Suprapubic skin (tissue), 4 donors: ENCODE measurements around the gene EPB41L2. TPM values are rescaled to one million over a fixed set of nuclear protein-coding genes. Genes with fewer than 3 reads are reported as not detected.

Source experiments
- DNase-seq, 2 donors: peaks; one replicate each; pipeline ENCODE4 v3.0.0-alpha.2; 2019; ENCODE audit warnings: low spot score in 2 of 2
- H3K27ac ChIP-seq: fragments of 200-600 bp; sonication (generic); one replicate; pipeline ENCODE4 v1.5.1; 2019
- H3K27me3 ChIP-seq: fragments of 200-600 bp; sonication (generic); one replicate; pipeline ENCODE4 v1.5.1; 2019
- H3K36me3 ChIP-seq: fragments of 200-600 bp; sonication (generic); one replicate; pipeline ENCODE4 v1.5.1; 2019
- H3K4me1 ChIP-seq: fragments of 200-600 bp; sonication (generic); one replicate; pipeline ENCODE4 v1.5.1; 2019
- H3K4me3 ChIP-seq: fragments of 200-600 bp; sonication (generic); one replicate; pipeline ENCODE4 v1.5.1; 2019; ENCODE audit warnings: mild to moderate bottlenecking
- H3K9me3 ChIP-seq: fragments of 200-600 bp; sonication (generic); one replicate; pipeline ENCODE4 v1.5.1; 2019
- EP300 ChIP-seq: sonication (generic); formaldehyde crosslinking; IDR thresholded peaks from one replicate; pipeline ENCODE4 v1.6.1; 2017; ENCODE audit warnings: antibody characterized with exemption
- POLR2A ChIP-seq, 2 donors: fragments of 450-650 bp; IDR thresholded peaks; one replicate each; pipeline ENCODE4 v1.6.1; 2017; ENCODE audit warnings: antibody characterized with exemption in 2 of 2, mild to moderate bottlenecking in 2 of 2, moderate library complexity in 2 of 2
- POLR2AphosphoS5 ChIP-seq, 3 donors: sonication (generic); formaldehyde crosslinking; IDR thresholded peaks; one replicate each; pipeline ENCODE4 v1.6.1; 2017; ENCODE audit warnings: antibody characterized with exemption in 3 of 3
- WGBS: methylation state at CpG from one replicate; pipeline ENCODE4 v1.1.5; 2018; 5-methylcytosine and 5-hydroxymethylcytosine counted together
- total RNA-seq, 4 donors: library from RNA; depleted of rRNA; stranded (reverse); fragments of >200 nt; gene quantifications; one replicate each; pipeline ENCODE4 v1.1.0, GENCODE V29; 2016
- TF ChIP-seq, protein P1 (sequence below), 2 donors: fragments of 200-600 bp in 1 of 2; fragments of 450-650 bp in 1 of 2; sonication (generic) in 1 of 2; IDR thresholded peaks; one replicate each; pipeline ENCODE4 v1.5.1; 2016 to 2019; ENCODE audit warnings: antibody characterized with exemption in 2 of 2, mild to moderate bottlenecking in 1 of 2, moderate library complexity in 1 of 2

The EPB41L2 gene
- total RNA-seq, 4 donors from 2014 or later, result 11.4 to 26.8 (median 15.4) TPM

DNA sequence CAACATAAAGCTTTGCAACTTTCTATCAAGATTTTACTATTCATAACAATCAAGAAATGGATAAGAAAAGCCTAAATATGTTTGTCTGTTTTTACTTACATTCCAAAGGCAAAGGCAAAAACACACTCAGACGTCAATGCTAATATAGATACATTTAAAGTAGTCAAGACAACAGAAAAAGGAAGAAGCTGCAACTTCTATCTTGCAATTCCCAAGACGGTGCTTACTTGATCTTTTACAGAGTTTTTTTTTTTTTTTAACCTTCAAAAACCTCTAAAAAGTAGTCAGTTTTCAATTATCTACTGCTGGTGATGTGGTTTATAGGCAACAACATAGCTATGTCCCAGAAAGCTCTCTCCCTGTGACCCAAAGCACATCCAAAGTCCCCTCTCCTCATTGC is 58.1 kb downstream of the EPB41L2 start:
- no peak for DNase-seq
- peaks cover 5% of the 10 kb centered on the region for H3K9me3 ChIP-seq
- H3K27me3 ChIP-seq, result no peaks in the 10 kb centered on the region
- no peak overlapping the region for H3K4me3 ChIP-seq
- no peaks in the 10 kb centered on the region for H3K36me3 ChIP-seq
- no peaks in the 10 kb centered on the region for H3K4me1 ChIP-seq
- no peak overlapping the region for H3K27ac ChIP-seq
- 56% methylated on average over 2 of the region's 2 CpGs for WGBS
- TF ChIP-seq, protein P1, sequence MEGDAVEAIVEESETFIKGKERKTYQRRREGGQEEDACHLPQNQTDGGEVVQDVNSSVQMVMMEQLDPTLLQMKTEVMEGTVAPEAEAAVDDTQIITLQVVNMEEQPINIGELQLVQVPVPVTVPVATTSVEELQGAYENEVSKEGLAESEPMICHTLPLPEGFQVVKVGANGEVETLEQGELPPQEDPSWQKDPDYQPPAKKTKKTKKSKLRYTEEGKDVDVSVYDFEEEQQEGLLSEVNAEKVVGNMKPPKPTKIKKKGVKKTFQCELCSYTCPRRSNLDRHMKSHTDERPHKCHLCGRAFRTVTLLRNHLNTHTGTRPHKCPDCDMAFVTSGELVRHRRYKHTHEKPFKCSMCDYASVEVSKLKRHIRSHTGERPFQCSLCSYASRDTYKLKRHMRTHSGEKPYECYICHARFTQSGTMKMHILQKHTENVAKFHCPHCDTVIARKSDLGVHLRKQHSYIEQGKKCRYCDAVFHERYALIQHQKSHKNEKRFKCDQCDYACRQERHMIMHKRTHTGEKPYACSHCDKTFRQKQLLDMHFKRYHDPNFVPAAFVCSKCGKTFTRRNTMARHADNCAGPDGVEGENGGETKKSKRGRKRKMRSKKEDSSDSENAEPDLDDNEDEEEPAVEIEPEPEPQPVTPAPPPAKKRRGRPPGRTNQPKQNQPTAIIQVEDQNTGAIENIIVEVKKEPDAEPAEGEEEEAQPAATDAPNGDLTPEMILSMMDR (IDR thresholded peaks at IDR 0.05), result no peak
- no peak for TF ChIP-seq POLR2A (IDR thresholded peaks at IDR 0.05)
- no peak for TF ChIP-seq EP300
- TF ChIP-seq POLR2AphosphoS5 (IDR thresholded peaks at IDR 0.05), result no peak

DNA sequence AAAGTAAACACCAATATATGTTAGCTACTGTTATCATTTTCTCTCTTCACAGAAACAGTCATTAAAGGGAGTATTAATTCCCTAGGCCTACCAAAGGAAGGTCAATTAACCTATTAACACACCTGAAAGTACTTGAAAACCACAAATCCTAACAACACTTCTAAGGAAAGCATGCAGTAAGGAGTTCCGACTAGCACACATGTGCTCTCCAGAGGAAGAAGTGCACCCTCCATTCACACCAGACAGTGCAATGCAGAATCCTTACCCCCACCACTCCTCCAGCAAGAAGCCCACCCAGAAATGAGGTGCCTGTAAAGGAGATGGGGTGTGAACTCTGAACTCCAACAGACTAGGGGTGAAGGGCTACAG is 58.7 kb downstream of the EPB41L2 start:
- no peaks in the 10 kb centered on the region for H3K36me3 ChIP-seq
- H3K27me3 ChIP-seq, result no peaks in the 10 kb centered on the region
- TF ChIP-seq, protein P1 (IDR thresholded peaks at IDR 0.05), result no peak
- H3K4me1 ChIP-seq, result no peaks in the 10 kb centered on the region
- peaks cover 5% of the 10 kb centered on the region for H3K9me3 ChIP-seq
- no peak overlapping the region for H3K27ac ChIP-seq
- H3K4me3 ChIP-seq, result no peak overlapping the region
- no peak for DNase-seq
- WGBS, result 74% methylated on average over 1 of the region's 1 CpG

GRCh38 chr6:131003488-131004386 is 59.3 kb downstream of the EPB41L2 start:
- no peak for DNase-seq
- 58% methylated on average over 5 of the region's 5 CpGs for WGBS
- H3K27ac ChIP-seq, result no peak overlapping the region

GRCh38 chr6:131002661-131002980 is 60.4 kb downstream of the EPB41L2 start:
- no peaks in the 10 kb centered on the region for H3K4me1 ChIP-seq
- no peak overlapping the region for H3K27ac ChIP-seq
- 41% methylated on average over 3 of the region's 3 CpGs for WGBS
- no peaks in the 10 kb centered on the region for H3K9me3 ChIP-seq
- DNase-seq, result no peak
- H3K36me3 ChIP-seq, result no peaks in the 10 kb centered on the region
- TF ChIP-seq POLR2AphosphoS5 (IDR thresholded peaks at IDR 0.05) (no peak), EP300 (no peak), POLR2A (IDR thresholded peaks at IDR 0.05) (no peak)
- TF ChIP-seq, protein P1 (IDR thresholded peaks at IDR 0.05), result no peak
- H3K4me3 ChIP-seq, result no peak overlapping the region
- H3K27me3 ChIP-seq, result no peaks in the 10 kb centered on the region

More at GRCh38 chr6:131003488-131004386, 59.3 kb downstream of the EPB41L2 start:
- H3K36me3 ChIP-seq, result no peaks in the 10 kb centered on the region
- no peaks in the 10 kb centered on the region for H3K27me3 ChIP-seq
- peaks cover 5% of the 10 kb centered on the region for H3K9me3 ChIP-seq
- no peak overlapping the region for H3K4me3 ChIP-seq
- no peaks in the 10 kb centered on the region for H3K4me1 ChIP-seq
- TF ChIP-seq POLR2A (IDR thresholded peaks at IDR 0.05) (no peak), EP300 (no peak), POLR2AphosphoS5 (IDR thresholded peaks at IDR 0.05) (no peak)
- TF ChIP-seq, protein P1 (IDR thresholded peaks at IDR 0.05), result no peak

DNA sequence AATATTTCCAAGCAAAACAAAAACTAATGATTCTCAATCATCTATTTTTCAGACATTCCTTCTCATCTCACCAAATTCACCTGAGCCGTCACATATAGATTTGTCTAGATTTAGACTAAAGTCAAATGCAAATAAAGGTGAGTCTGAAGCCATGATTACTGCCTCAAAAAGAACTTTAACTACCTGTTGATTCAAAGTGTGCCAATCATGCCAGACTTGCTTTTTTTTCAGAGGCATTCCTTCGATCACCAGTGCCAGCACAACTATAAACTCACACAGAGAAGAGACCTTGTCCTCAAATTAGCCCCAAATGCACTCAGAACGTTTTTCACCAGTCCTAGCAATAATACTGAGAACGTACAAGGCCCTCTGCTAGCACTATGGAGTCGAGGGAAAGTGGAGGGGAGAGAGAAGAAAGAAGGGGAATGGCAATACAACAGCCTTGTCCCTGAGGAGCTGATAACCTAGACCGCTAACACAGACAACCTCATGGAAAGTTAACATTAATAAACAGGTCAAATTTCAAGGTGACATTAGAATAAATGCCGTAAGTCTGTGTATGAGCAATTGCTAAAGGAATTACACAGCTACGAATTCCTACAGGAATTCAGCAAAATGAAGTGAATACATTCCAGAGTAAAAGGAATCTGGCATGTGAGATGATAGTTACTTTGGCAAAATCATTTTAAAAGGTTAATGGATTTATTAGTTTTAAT is 60.9 kb downstream of the EPB41L2 start:
- 57% methylated on average over 8 of the region's 8 CpGs for WGBS
- no peaks in the 10 kb centered on the region for H3K27me3 ChIP-seq
- H3K4me3 ChIP-seq, result no peak overlapping the region
- DNase-seq, result no peak
- no peak overlapping the region for H3K27ac ChIP-seq
- TF ChIP-seq, protein P1 (IDR thresholded peaks at IDR 0.05), result no peak
- no peak for TF ChIP-seq POLR2AphosphoS5 (IDR thresholded peaks at IDR 0.05)
- TF ChIP-seq POLR2A (IDR thresholded peaks at IDR 0.05), result no peak
- TF ChIP-seq EP300, result no peak
- H3K9me3 ChIP-seq, result no peaks in the 10 kb centered on the region
- H3K36me3 ChIP-seq, result no peaks in the 10 kb centered on the region
- H3K4me1 ChIP-seq, result no peaks in the 10 kb centered on the region
